GM19438 (cell line): Measurements from ENCODE around the gene ANKRD45.
"Not testable (repeated sequence)": the region's sequence is repeated elsewhere in the genome, so short reads cannot be mapped to it uniquely, and the experiment has no call there.

Source experiments
- ATAC-seq: cut with Tn5 transposase; IDR thresholded peaks from one replicate; pipeline ENCODE4 v1.9.1; 2021; ENCODE audit warnings: low read depth; ENCODE audit not compliant: unreplicated experiment

ANKRD45 gene

DNA sequence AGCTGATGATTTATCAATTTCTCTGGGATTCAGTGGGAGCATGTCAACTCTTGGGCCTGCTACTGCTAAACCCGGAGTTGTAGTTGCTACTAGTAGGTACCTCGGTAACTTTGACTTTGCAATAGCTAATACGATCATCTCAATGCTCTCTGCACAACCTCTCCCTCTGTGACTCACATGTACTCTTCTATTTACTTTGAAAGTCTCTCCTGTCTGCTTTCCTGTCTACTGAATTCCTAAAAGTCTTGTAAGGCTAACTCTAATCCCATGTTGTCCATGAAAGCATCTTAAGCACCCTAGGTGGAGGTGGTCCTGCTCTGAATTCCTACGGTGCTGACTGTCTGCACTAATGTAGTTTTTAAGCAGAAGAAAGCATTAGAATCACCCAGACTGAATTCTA lies 96.1 kb downstream of the ANKRD45 start:
- ATAC-seq = no peak

DNA sequence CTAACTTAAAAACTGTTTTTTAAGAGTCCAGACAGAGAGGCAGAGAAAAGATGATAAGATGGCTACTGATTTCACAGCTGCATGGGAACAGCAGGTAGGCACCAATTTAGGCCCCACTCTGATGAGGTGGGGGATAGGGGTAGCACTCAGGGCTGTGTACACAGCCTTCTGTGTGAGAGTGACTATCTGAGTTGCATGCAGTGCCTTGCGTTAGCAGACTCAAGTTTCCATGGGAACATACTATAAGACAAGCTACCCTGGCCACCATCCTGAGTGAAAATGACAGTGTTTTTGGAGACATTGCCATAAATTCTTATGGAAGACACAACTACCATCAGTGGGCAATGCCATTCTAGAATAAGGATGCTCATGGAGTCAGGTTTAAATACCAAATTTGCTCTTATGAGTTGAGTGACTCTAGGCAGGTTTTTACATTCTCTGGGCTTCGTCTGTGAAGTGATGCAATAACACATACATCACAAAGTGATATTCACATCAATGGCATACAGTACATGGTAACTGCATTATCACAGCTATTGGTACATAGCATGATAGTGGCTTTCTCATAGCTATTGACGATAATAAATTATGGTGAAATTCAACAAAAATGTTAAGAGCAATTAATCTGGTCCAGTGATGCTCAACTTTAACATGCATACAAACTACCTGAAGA lies 97.3 kb downstream of the ANKRD45 start:
- no peak for ATAC-seq

DNA sequence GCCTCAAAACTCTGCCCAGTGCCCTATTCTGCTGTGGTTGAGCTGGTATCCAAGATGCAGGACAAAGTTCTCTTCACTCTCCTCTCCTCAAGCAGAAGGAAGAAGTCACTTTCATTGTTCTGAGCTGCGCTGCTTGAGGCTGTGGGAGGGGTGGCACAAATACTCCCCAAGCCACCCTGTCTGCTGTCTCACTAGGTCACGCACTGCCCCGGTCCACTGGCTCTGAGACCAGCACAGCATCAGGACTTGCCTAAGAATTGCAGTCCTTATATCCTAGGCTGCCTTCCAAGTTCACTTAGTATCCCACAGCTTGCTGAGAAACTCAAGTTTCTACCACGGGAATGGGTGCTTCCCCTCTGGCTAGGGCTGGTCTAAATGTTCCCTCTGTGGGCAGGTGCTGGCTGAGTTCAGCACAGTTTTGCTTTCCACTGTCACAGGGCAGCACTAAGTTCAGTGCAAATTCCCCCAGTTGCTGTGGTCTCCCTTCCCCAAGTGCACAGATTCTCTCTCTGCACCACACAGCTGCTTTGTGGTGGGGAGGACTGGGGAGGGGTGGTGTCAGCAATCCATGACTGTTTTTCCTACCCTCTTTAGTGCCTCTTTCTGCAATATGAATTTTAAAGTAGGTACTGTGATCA lies 99.2 kb downstream of the ANKRD45 start:
- ATAC-seq = no peak

DNA sequence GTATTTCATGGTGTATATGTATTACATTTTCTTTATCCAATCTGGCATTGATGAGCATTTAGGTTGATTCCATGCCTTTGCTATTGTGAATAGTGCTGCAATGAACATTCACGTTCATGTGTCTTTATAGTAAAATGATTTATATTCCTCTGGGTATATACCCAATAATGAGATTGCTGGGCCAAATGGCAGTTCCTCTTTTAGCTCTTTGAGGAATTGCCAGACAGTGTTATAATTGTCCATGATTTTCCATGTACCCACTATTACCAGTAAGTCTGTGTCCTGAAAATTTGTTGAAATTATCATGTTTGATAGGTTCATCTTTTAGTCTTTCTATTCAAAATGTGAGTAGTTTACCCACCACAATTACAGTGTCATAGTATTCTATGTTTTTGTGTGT lies 101.2 kb downstream of the ANKRD45 start:
- no peak for ATAC-seq

DNA sequence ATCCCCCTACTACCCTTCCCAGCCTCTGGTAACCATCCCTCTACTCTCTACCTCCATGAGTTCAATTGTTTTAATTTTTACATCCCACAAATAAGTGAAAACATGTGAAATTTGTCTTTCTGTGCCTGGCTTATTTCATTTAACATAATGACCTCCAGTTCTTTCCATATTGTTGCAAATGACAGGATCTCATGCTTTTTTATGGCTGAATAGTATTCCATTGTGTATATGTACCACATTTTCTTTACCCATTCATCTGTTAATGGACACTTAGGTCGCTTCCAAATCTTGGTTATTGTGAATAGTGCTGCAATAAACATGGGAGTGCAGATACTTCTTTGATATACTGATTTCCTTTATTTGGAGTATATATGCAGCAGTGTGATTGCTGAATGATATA lies 105.8 kb downstream of the ANKRD45 start:
- not testable (repeated sequence) for ATAC-seq

DNA sequence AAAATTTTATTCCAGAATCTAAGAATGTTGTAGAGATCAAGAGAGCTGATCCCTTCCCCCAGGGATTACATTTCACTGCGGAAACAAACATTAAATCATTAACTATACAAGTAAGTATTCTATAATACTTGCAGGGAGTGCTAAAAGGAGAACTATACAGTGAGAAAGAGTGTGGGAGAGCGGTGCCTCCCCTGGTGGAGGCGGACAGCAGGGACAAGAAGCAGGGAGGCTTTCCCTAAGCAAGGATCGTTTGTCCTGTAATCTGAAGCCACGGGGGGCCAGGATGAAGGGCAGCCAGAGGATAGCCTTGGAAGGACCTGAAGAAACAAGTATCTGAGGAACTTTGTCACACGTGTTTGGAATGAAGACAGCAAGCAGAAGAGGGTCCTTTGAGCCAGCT lies 106.8 kb downstream of the ANKRD45 start:
- no peak for ATAC-seq

DNA sequence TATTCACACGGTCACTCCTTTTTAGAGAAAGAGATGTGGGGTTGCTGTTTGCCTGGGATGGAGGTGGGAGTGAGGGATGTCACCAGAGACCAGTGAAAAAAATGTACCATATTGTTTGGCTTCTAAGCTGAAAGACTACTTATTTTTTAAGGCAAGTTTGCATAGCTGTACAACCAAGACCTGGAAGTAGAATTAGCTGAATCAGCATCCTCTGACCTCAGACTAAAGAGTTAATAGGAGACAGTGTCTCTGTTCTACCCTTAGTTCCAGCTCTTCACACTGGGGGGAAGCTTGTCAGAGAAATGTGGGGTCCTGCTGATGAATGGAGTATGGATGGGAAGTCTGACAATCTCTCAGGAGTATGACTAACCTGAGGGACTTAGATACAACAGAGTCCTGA lies 108.4 kb downstream of the ANKRD45 start:
- no peak for ATAC-seq

DNA sequence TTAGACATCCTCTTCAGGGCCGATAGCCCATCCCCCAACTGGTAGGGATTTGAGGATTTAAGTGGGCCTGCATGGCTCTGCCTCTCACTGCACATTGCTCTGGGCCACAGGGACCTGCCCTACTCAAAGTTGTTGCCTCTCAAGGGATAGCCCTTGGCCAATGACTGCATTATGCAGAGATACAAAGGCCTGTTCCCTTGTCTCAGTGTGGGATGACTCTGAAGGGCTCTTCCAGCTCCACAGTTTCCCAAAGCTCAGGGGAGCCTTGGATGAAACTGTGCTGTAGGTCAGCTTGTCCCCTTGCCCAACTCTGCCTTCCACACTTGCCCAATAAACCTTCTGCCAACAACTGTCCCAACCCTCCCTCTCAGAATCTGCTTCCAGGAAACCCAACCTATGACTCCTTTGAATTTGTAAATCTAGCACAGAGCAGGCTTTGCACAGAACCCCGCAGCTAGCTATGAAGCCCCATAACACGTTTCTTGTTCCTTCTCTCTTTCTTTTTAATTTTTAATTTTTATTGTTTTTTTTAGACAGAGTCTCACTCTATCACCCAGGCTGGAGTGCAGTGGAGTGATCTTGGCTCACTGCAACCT lies 109.3 kb downstream of the ANKRD45 start:
- no peak for ATAC-seq
